Measurements from ENCODE around the gene MOV10. TPM values are rescaled to one million over a fixed set of nuclear protein-coding genes. Genes with fewer than 3 reads are reported as not detected.

The MOV10 gene
- total and polyA plus RNA-seq, 2 of the 13 experiments (the other 11 are each of a cell fraction or from before 2014, with no cell fraction given): 56.4 to 58.2 TPM

- TF ChIP-seq HIVEP1 (CRISPR knock-in tag; IDR thresholded peaks at IDR 0.05): peak; percentile 57; the same call in 1 of the 2 replicates
- TF ChIP-seq ZNF138 (CRISPR knock-in tag; IDR thresholded peaks at IDR 0.05; ENCODE audit: low read depth): no peak
- TF ChIP-seq NKX3-1 (CRISPR knock-in tag; IDR thresholded peaks at IDR 0.05): no peak
- no peak for TF ChIP-seq ZBTB38 (CRISPR knock-in tag; IDR thresholded peaks at IDR 0.05)
- TF ChIP-seq ZNF276 (CRISPR knock-in tag; IDR thresholded peaks at IDR 0.05; ENCODE audit: low read depth): no peak
- TF ChIP-seq MTA3 (CRISPR knock-in tag; IDR thresholded peaks at IDR 0.05): no peak
- no peak; the same call in 1 of the 2 replicates for TF ChIP-seq ARNT2 (CRISPR knock-in tag; IDR thresholded peaks at IDR 0.05; ENCODE audit: low read depth)
- no peak for TF ChIP-seq BRD4 (CRISPR knock-in tag; IDR thresholded peaks at IDR 0.05)
- TF ChIP-seq MIER2 (CRISPR knock-in tag; IDR thresholded peaks at IDR 0.05): no peak
- no peak for TF ChIP-seq RORA (CRISPR knock-in tag; IDR thresholded peaks at IDR 0.05)
- no peak for TF ChIP-seq ZNF713 (CRISPR knock-in tag; IDR thresholded peaks at IDR 0.05)
- peak; percentile 15; the same call in 1 of the 2 replicates for TF ChIP-seq HDAC2 (CRISPR knock-in tag; IDR thresholded peaks at IDR 0.05)
- TF ChIP-seq ZNF430 (CRISPR knock-in tag; IDR thresholded peaks at IDR 0.05): no peak
- TF ChIP-seq ZFX (CRISPR knock-in tag; IDR thresholded peaks at IDR 0.05; ENCODE audit: low read depth): peak; percentile 5; the same call in 1 of the 2 replicates
- no peak for TF ChIP-seq ZNF674 (CRISPR knock-in tag; IDR thresholded peaks at IDR 0.05; ENCODE audit: low read depth)
- TF ChIP-seq ZNF260 (CRISPR knock-in tag; IDR thresholded peaks at IDR 0.05; ENCODE audit: borderline replicate concordance, low read depth): no peak
- TF ChIP-seq ZFP1 (CRISPR knock-in tag; IDR thresholded peaks at IDR 0.05): peak; percentile 33; the same call in 1 of the 2 replicates
- TF ChIP-seq SNAI1 (CRISPR knock-in tag; IDR thresholded peaks at IDR 0.05; ENCODE audit: borderline replicate concordance): no peak
- peak; percentile 64 for TF ChIP-seq XRCC5 (optimal IDR thresholded peaks at IDR 0.05; ENCODE audit: low read length)
- TF ChIP-seq THAP7 (CRISPR knock-in tag; IDR thresholded peaks at IDR 0.05): no peak
- 0 out of 4 replicates have a peak, but pooled peaks of 1 of the 2 experiments have one; percentile 15 for TF ChIP-seq EP300 (IDR thresholded peaks at IDR 0.05; ENCODE audit: low read depth in 2 of 2, low read length in 2 of 2)
- TF ChIP-seq EP300 (CRISPR knock-in tag; IDR thresholded peaks at IDR 0.05; ENCODE audit: borderline replicate concordance): no peak
- TF ChIP-seq PAX8 (CRISPR knock-in tag; IDR thresholded peaks at IDR 0.05; ENCODE audit: borderline replicate concordance): no peak
- TF ChIP-seq KDM6A (CRISPR knock-in tag; IDR thresholded peaks at IDR 0.05; ENCODE audit: low read depth): peak; percentile 38; the same call in 1 of the 2 replicates
- TF ChIP-seq JUN (CRISPR knock-in tag; IDR thresholded peaks at IDR 0.05): peak; percentile 95
- no peak for TF ChIP-seq SIN3B (IDR thresholded peaks at IDR 0.05; ENCODE audit: low read length)
- 0 out of 2 replicates have a peak, but pooled peaks have one; percentile 13 for TF ChIP-seq ZNF670 (CRISPR knock-in tag; IDR thresholded peaks at IDR 0.05; ENCODE audit: borderline replicate concordance)
- no peak for TF ChIP-seq TBP (CRISPR knock-in tag; IDR thresholded peaks at IDR 0.05)
- TF ChIP-seq ERF (CRISPR knock-in tag; IDR thresholded peaks at IDR 0.05): 0 out of 2 replicates have a peak, but pooled peaks have one; percentile 17
- TF ChIP-seq ELF1 (CRISPR knock-in tag; IDR thresholded peaks at IDR 0.05): peak; percentile 19; the same call in 1 of the 2 replicates
- peak; percentile 18; the same call in 1 of the 2 replicates for TF ChIP-seq FOXA3 (CRISPR knock-in tag; IDR thresholded peaks at IDR 0.05)
Measured at GRCh38 chr1:112700290-112701226, 26.1 kb downstream of the MOV10 start (continued).
